Measurements from ENCODE around the gene MTCL1.

Gene MTCL1

GRCh38 chr18:8797206-8797605 is 91.8 kb downstream of the MTCL1 start:
- TF ChIP-seq, protein P1, sequence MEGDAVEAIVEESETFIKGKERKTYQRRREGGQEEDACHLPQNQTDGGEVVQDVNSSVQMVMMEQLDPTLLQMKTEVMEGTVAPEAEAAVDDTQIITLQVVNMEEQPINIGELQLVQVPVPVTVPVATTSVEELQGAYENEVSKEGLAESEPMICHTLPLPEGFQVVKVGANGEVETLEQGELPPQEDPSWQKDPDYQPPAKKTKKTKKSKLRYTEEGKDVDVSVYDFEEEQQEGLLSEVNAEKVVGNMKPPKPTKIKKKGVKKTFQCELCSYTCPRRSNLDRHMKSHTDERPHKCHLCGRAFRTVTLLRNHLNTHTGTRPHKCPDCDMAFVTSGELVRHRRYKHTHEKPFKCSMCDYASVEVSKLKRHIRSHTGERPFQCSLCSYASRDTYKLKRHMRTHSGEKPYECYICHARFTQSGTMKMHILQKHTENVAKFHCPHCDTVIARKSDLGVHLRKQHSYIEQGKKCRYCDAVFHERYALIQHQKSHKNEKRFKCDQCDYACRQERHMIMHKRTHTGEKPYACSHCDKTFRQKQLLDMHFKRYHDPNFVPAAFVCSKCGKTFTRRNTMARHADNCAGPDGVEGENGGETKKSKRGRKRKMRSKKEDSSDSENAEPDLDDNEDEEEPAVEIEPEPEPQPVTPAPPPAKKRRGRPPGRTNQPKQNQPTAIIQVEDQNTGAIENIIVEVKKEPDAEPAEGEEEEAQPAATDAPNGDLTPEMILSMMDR (IDR thresholded peaks at IDR 0.05; ENCODE audit: insufficient read depth, missing control alignments), result no peak
- DNase-seq (ENCODE audit: insufficient read length, low spot score) (no peak), FAIRE-seq (no peak)

DNA sequence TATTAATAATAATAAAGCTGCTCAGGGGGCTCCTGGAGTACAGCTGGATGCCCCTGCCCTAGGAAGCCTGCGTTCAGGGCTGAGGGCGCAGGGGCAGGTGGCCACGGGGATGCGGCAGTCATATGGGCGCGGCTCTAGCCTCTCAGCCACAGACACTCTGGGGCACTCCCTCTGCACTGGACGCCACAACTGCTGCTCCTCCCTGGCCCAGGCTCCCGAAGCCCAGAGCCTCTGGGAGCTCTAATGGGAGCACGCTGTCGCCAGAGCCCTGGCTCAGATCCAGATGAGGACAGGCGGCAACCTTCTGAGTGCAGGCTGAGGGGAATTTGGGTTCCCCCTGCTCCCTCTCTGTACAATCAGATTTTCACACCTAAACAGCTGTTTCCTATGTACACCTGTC is 93.6 kb downstream of the MTCL1 start:
- DNase-seq (ENCODE audit: insufficient read length, low spot score) (no peak), FAIRE-seq (no peak)
- TF ChIP-seq, protein P1 (IDR thresholded peaks at IDR 0.05; ENCODE audit: insufficient read depth, missing control alignments), result no peak

DNA sequence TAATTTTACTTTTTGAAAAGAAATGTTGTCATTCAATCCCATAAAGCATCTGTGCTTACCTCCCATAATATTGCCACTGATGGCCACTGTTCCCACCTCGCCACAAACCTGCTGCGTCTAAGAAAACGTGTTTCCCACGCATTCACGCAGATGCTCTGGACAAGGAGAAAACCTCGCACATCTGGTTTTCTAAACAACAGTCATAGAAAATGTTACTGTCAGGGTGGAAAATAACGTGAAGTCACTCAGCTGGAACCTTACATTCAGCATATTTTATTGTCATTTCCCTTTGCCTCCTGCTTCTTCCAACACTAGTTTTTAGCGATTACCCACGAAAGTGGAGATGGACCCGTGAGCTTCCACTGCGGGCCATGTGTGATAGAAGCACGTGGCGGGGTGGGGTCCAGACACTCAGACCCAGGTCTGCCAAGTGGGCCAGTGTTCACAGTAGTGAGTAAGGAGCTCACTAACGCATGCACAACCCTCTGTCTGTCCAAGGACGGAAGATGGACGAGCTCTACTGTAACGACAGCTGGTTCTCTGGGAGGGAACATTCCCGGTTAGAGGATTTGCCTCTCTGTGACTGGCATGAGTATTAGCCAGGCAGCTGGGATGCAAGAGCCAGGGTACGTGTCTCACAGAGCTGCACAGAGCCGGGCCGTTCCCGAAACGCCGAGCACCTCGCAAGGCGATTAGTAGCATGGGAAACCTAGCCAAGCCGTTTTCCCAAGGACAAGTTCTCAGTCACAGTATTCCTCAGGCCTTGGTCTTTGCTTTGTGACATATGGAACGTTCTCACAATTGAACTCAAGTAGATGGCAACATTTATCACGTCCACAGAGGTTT is 94.5 kb downstream of the MTCL1 start:
- no peak for DNase-seq (ENCODE audit: insufficient read length, low spot score)
- FAIRE-seq, result no peak
- TF ChIP-seq, protein P1 (IDR thresholded peaks at IDR 0.05; ENCODE audit: insufficient read depth, missing control alignments), result no peak

DNA sequence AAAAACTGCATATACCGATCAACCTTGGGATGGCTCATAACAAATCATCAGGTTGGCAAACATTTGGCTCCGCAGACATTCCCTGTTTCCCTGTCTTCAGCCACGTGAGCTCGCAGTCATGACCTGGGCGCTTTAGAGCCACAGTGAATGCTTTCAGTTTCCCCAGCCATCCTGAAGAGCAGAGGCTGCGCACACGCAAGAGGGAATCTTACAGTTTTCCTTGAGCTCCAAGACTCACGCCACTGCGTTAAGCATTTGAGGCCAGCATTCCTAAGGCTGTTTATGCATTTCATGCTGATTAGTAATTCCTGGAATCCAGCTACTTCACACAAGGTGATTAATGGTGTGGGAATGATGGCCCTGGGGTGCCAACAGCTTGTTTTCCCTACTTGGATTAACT is 95.1 kb downstream of the MTCL1 start:
- DNase-seq (ENCODE audit: insufficient read length, low spot score), result no peak
- TF ChIP-seq, protein P1 (IDR thresholded peaks at IDR 0.05; ENCODE audit: insufficient read depth, missing control alignments), result no peak
- no peak for FAIRE-seq

GRCh38 chr18:8800876-8801262 is 95.5 kb downstream of the MTCL1 start:
- FAIRE-seq (no peak), DNase-seq (ENCODE audit: insufficient read length, low spot score) (no peak)
- TF ChIP-seq, protein P1 (IDR thresholded peaks at IDR 0.05; ENCODE audit: insufficient read depth, missing control alignments), result no peak

- no peak for FAIRE-seq
- no peak for DNase-seq (ENCODE audit: insufficient read length, low spot score)
- TF ChIP-seq, protein P1 (IDR thresholded peaks at IDR 0.05; ENCODE audit: insufficient read depth, missing control alignments), result no peak
These were observed 96.0 kb downstream of the MTCL1 start for GRCh38 chr18:8801263-8801901.
